Mesothelial cell of epicardium (in vitro differentiated cells): Measurements from ENCODE around the gene STXBP6. TPM values are rescaled to one million over a fixed set of nuclear protein-coding genes. Genes with fewer than 3 reads are reported as not detected.
"Not testable (repeated sequence)": the region's sequence is repeated elsewhere in the genome, so short reads cannot be mapped to it uniquely, and the experiment has no call there.

ENCODE experiments used
- DNase-seq, 2 experiments: peaks; one replicate each; pipeline ENCODE4 v3.0.0; 2021; ENCODE audit warnings: low spot score in 2 of 2; ENCODE audit not compliant: unreplicated experiment in 2 of 2
- H3K27ac Mint-ChIP-seq: 2 replicates; pipeline ENCODE4 v1.8.0; 2021; ENCODE audit warnings: mixed read lengths
- H3K27me3 Mint-ChIP-seq: 2 replicates; pipeline ENCODE4 v1.8.0; 2021; ENCODE audit warnings: low read depth, mixed read lengths
- H3K36me3 Mint-ChIP-seq: 2 replicates; pipeline ENCODE4 v1.8.0; 2021; ENCODE audit warnings: mixed read lengths
- H3K4me1 Mint-ChIP-seq: 2 replicates; pipeline ENCODE4 v1.8.0; 2021; ENCODE audit warnings: mixed read lengths
- H3K4me3 Mint-ChIP-seq: 2 replicates; pipeline ENCODE4 v1.8.0; 2021; ENCODE audit warnings: mild to moderate bottlenecking, moderate library complexity, mixed read lengths
- H3K9me3 Mint-ChIP-seq: 2 replicates; pipeline ENCODE4 v1.8.0; 2021; ENCODE audit warnings: mixed read lengths
- CTCF ChIP-seq: fragments of 200-600 bp; sonication (generic); IDR thresholded peaks from one replicate; pipeline ENCODE4 v1.5.0; 2021; ENCODE audit warnings: antibody characterized with exemption; ENCODE audit not compliant: unreplicated experiment
- total RNA-seq: library from RNA; stranded (reverse); gene quantifications from 3 replicates; pipeline ENCODE4 v1.2.1, GENCODE V29; 2021

STXBP6 gene
- total RNA-seq, 1 donor from 2014 or later, result 16.6 TPM

GRCh38 chr14:24774187-24774915 lies 275.6 kb downstream of the STXBP6 start:
- Mint-ChIP-seq H3K9me3 (peaks cover 30% of the 10 kb centered on the region), H3K4me1 (peaks cover 12% of the 10 kb centered on the region), H3K4me3 (no peak overlapping the region), H3K27me3 (no peaks in the 10 kb centered on the region), H3K36me3 (no peaks in the 10 kb centered on the region), H3K27ac (peak overlapping the region; percentile 78)
- no peak for DNase-seq
- TF ChIP-seq CTCF, result no peak

- H3K36me3 Mint-ChIP-seq, H3K27me3 Mint-ChIP-seq, H3K4me3 Mint-ChIP-seq, DNase-seq, H3K27ac Mint-ChIP-seq: not testable (repeated sequence)
- Mint-ChIP-seq H3K4me1 (peaks cover 12% of the 10 kb centered on the region), H3K9me3 (peaks cover 30% of the 10 kb centered on the region)
These were observed 276.4 kb downstream of the STXBP6 start for GRCh38 chr14:24773564-24773963.

GRCh38 chr14:24766434-24766833 lies 283.5 kb downstream of the STXBP6 start:
- no peak overlapping the region for H3K4me3 Mint-ChIP-seq
- H3K4me1 Mint-ChIP-seq, result no peaks in the 10 kb centered on the region
- no peaks in the 10 kb centered on the region for H3K27me3 Mint-ChIP-seq
- H3K9me3 Mint-ChIP-seq, result peaks cover 36% of the 10 kb centered on the region
- no peak for DNase-seq
- no peak for TF ChIP-seq CTCF
- no peaks in the 10 kb centered on the region for H3K36me3 Mint-ChIP-seq
- H3K27ac Mint-ChIP-seq, result peak overlapping the region; percentile 59

- no peak for TF ChIP-seq CTCF
- H3K4me3 Mint-ChIP-seq, result no peak overlapping the region
- no peak for DNase-seq
- no peaks in the 10 kb centered on the region for H3K4me1 Mint-ChIP-seq
- H3K36me3 Mint-ChIP-seq, result no peaks in the 10 kb centered on the region
- H3K27me3 Mint-ChIP-seq, result peaks cover 1% of the 10 kb centered on the region
- peaks cover 21% of the 10 kb centered on the region for H3K9me3 Mint-ChIP-seq
- H3K27ac Mint-ChIP-seq, result no peak overlapping the region
These were observed 288.8 kb downstream of the STXBP6 start for GRCh38 chr14:24761141-24761540.
